ENCODE data around the gene LTO1.

LTO1 gene

GRCh38 chr11:69656536-69657455 is 18.4 kb downstream of the LTO1 start:
- DNase-seq, result no peak

- no peak for DNase-seq
These were observed 19.4 kb downstream of the LTO1 start for GRCh38 chr11:69655479-69656428.

GRCh38 chr11:69654660-69655478 is 20.3 kb downstream of the LTO1 start:
- DNase-seq, result no peak

- DNase-seq, result no peak
These were observed 21.0 kb downstream of the LTO1 start for GRCh38 chr11:69654001-69654659.

GRCh38 chr11:69653406-69653960 is 21.7 kb downstream of the LTO1 start:
- no peak for DNase-seq

GRCh38 chr11:69652999-69653398 is 22.2 kb downstream of the LTO1 start:
- DNase-seq, result no peak

GRCh38 chr11:69651834-69652620 is 23.1 kb downstream of the LTO1 start:
- DNase-seq, result no peak

GRCh38 chr11:69650832-69651344 is 24.3 kb downstream of the LTO1 start:
- DNase-seq, result no peak

- no peak for DNase-seq
These were observed 24.9 kb downstream of the LTO1 start for GRCh38 chr11:69650081-69650831.

- no peak for DNase-seq
These were observed 25.6 kb downstream of the LTO1 start for GRCh38 chr11:69649576-69649900.

GRCh38 chr11:69648679-69649575 is 26.2 kb downstream of the LTO1 start:
- DNase-seq, result no peak

GRCh38 chr11:69647761-69648497 is 27.2 kb downstream of the LTO1 start:
- DNase-seq, result no peak

GRCh38 chr11:69647390-69647748 is 27.8 kb downstream of the LTO1 start:
- DNase-seq, result no peak

- DNase-seq, result no peak
These were observed 28.4 kb downstream of the LTO1 start for GRCh38 chr11:69646493-69647389.

- DNase-seq, result no peak
These were observed 29.2 kb downstream of the LTO1 start for GRCh38 chr11:69645801-69646492.

- no peak for DNase-seq
These were observed 30.0 kb downstream of the LTO1 start for GRCh38 chr11:69644962-69645675.

Measured in activated effector memory CD4-positive, alpha-beta T cell treated with Interleukin-2 at 50 U/mL for 16 hours (primary cell).